IMR-90 (cell line): ENCODE results near the gene ST3GAL5. TPM values are rescaled to one million over a fixed set of nuclear protein-coding genes. Genes with fewer than 3 reads are reported as not detected.

Experiments used
- ATAC-seq: fragments of 200-7000 bp; cut with Tn5 transposase; 2 replicates; pipeline ENCODE4 v1.9.1; 2020; ENCODE audit warnings: low read depth, mild to moderate bottlenecking, moderate library complexity
- BruUV-seq: library from RNA; stranded (reverse); fragments of 400-500 nt; replicated peaks from 2 replicates; lab custom pipeline; 2021; lab: Mats Ljungman, UMichigan
- CTCF ChIA-PET: fragments of 300-600 bp; formaldehyde crosslinking; extraction: SDS; loops from one replicate; lab custom pipeline; 2021; ENCODE audit warnings: antibody characterized with exemption; lab: Yijun Ruan, JAX
- POLR2A ChIA-PET: fragments of 300-600 bp; sonication (Branson Sonifier 250); formaldehyde crosslinking; loops from one replicate; lab custom pipeline; 2022; ENCODE audit warnings: antibody characterized with exemption; ENCODE audit not compliant: unreplicated experiment; lab: Charles Lee
- DNase-seq: peaks from one replicate; pipeline ENCODE4 v3.0.0; 2013
- H2AFZ ChIP-seq: replicated peaks from 2 replicates; pipeline ENCODE3; 2013; ENCODE audit warnings: low read length, mild to moderate bottlenecking; ENCODE audit not compliant: poor library complexity
- H2AK5ac ChIP-seq: 2 replicates; pipeline ENCODE4 v1.6.1; 2013; ENCODE audit warnings: low read depth, low read length, inconsistent platforms
- H2AK9ac ChIP-seq: replicated peaks from 2 replicates; pipeline ENCODE3; 2013; ENCODE audit warnings: mild to moderate bottlenecking, low read depth, low read length, moderate library complexity; ENCODE audit not compliant: poor library complexity
- H2BK120ac ChIP-seq: 2 replicates; pipeline ENCODE4 v1.6.1; 2013; ENCODE audit warnings: low read depth, low read length, inconsistent platforms
- H2BK15ac ChIP-seq: 3 replicates; pipeline ENCODE4 v1.6.1; 2013; ENCODE audit warnings: low read depth, low read length, inconsistent platforms
- H2BK20ac ChIP-seq: 2 replicates; pipeline ENCODE4 v1.6.1; 2013; ENCODE audit warnings: low read depth, mild to moderate bottlenecking, inconsistent platforms, low read length, moderate library complexity
- H2BK5ac ChIP-seq: 2 replicates; pipeline ENCODE4 v1.6.1; 2013; ENCODE audit warnings: mild to moderate bottlenecking, low read depth, low read length, inconsistent platforms; ENCODE audit not compliant: poor library complexity, severe bottlenecking
- H3K14ac ChIP-seq: replicated peaks from 2 replicates; pipeline ENCODE4 v1.6.1; 2013; ENCODE audit warnings: low read depth, low read length, inconsistent platforms
- H3K18ac ChIP-seq: 2 replicates; pipeline ENCODE4 v1.6.1; 2013; ENCODE audit warnings: low read depth, low read length, control low read depth
- H3K23ac ChIP-seq: 2 replicates; pipeline ENCODE4 v1.6.1; 2013; ENCODE audit warnings: low read depth, low read length, inconsistent platforms
- H3K27ac ChIP-seq: 2 replicates; pipeline ENCODE4 v1.5.1; 2013; ENCODE audit warnings: mild to moderate bottlenecking, control low read depth, low read length; ENCODE audit not compliant: insufficient read depth
- H3K27me3 ChIP-seq: 2 replicates; pipeline ENCODE4 v1.6.1; 2013; ENCODE audit warnings: low read length; ENCODE audit not compliant: control insufficient read depth, insufficient read depth
- H3K36me3 ChIP-seq: 2 replicates; pipeline ENCODE4 v1.6.1; 2013; ENCODE audit warnings: low read length, mixed read lengths; ENCODE audit not compliant: control insufficient read depth, insufficient read depth
- H3K4ac ChIP-seq: 2 replicates; pipeline ENCODE4 v1.6.1; 2013; ENCODE audit warnings: low read depth, low read length, inconsistent platforms
- H3K4me1 ChIP-seq: 2 replicates; pipeline ENCODE4 v1.6.1; 2013; ENCODE audit warnings: low read length, mixed read lengths; ENCODE audit not compliant: control insufficient read depth, insufficient read depth
- H3K4me2 ChIP-seq: 2 replicates; pipeline ENCODE4 v1.6.1; 2013; ENCODE audit warnings: low read depth, mild to moderate bottlenecking, control low read depth, low read length, moderate library complexity
- H3K4me3 ChIP-seq: 2 replicates; pipeline ENCODE4 v1.5.1; 2013; ENCODE audit warnings: low read depth, mild to moderate bottlenecking, control low read depth, low read length, moderate library complexity; ENCODE audit not compliant: insufficient read depth
- H3K56ac ChIP-seq: 2 replicates; pipeline ENCODE4 v1.6.1; 2013; ENCODE audit warnings: low read length, inconsistent platforms; ENCODE audit not compliant: insufficient read depth; ENCODE audit errors: extremely low read depth
- H3K79me1 ChIP-seq, 2 experiments: 2 replicates each; pipeline ENCODE4 v1.6.1; 2013; ENCODE audit warnings: low read length in 2 of 2, inconsistent platforms in 1 of 2, low read depth in 1 of 2
- H3K9ac ChIP-seq: 2 replicates; pipeline ENCODE4 v1.6.1; 2013; ENCODE audit warnings: low read depth, low read length, control low read depth
- H3K9me1 ChIP-seq: 2 replicates; pipeline ENCODE4 v1.6.1; 2013; ENCODE audit warnings: low read length, inconsistent platforms; ENCODE audit not compliant: insufficient read depth
- H3K9me3 ChIP-seq: 2 replicates; pipeline ENCODE4 v1.6.1; 2013; ENCODE audit warnings: low read length; ENCODE audit not compliant: control insufficient read depth, insufficient read depth
- H4K20me1 ChIP-seq: 2 replicates; pipeline ENCODE4 v1.6.1; 2013; ENCODE audit warnings: low read length, inconsistent platforms; ENCODE audit not compliant: insufficient read depth
- H4K5ac ChIP-seq: 2 replicates; pipeline ENCODE4 v1.6.1; 2013; ENCODE audit warnings: mild to moderate bottlenecking, low read depth, low read length, control low read depth
- H4K8ac ChIP-seq, 2 experiments: 2 replicates each; pipeline ENCODE4 v1.6.1; 2013; ENCODE audit warnings: low read depth in 2 of 2, low read length in 2 of 2, control low read depth in 1 of 2, inconsistent platforms in 1 of 2
- H4K91ac ChIP-seq: 2 replicates; pipeline ENCODE4 v1.6.1; 2013; ENCODE audit warnings: low read depth, low read length, inconsistent platforms; ENCODE audit not compliant: insufficient read depth
- BHLHE40 ChIP-seq: fragments of 150-350 bp; IDR thresholded peaks from 2 replicates; pipeline ENCODE4 v1.6.1; 2016; ENCODE audit warnings: mild to moderate bottlenecking, low read depth, low read length
- CEBPB ChIP-seq: IDR thresholded peaks from 2 replicates; pipeline ENCODE4 v1.6.1; 2012; ENCODE audit warnings: low read depth, low read length, improper control_type of control experiment
- CHD1 ChIP-seq: IDR thresholded peaks from 2 replicates; pipeline ENCODE4 v1.6.1; 2012; ENCODE audit warnings: low read depth, low read length, improper control_type of control experiment
- FOS ChIP-seq: fragments of 150-350 bp; IDR thresholded peaks from 2 replicates; pipeline ENCODE4 v1.6.1; 2016; ENCODE audit warnings: low read depth, low read length
- MAZ ChIP-seq: IDR thresholded peaks from 2 replicates; pipeline ENCODE4 v1.6.1; 2012; ENCODE audit warnings: low read depth, mild to moderate bottlenecking, low read length, improper control_type of control experiment, moderate library complexity, borderline replicate concordance
- MXI1 ChIP-seq: IDR thresholded peaks from 2 replicates; pipeline ENCODE4 v1.6.1; 2012; ENCODE audit warnings: low read depth, mild to moderate bottlenecking, low read length, moderate library complexity, borderline replicate concordance
- NFE2L2 ChIP-seq: fragments of 150-350 bp; IDR thresholded peaks from 2 replicates; pipeline ENCODE4 v1.6.1; 2016; ENCODE audit warnings: low read depth, mild to moderate bottlenecking, low read length
- POLR2A ChIP-seq: IDR thresholded peaks from 2 replicates; pipeline ENCODE4 v1.6.1; 2012; ENCODE audit warnings: mild to moderate bottlenecking, low read depth, low read length
- RAD21 ChIP-seq: IDR thresholded peaks from 2 replicates; pipeline ENCODE4 v1.6.1; 2012; ENCODE audit warnings: low read length, improper control_type of control experiment
- RCOR1 ChIP-seq: IDR thresholded peaks from 2 replicates; pipeline ENCODE4 v1.6.1; 2012; ENCODE audit warnings: mild to moderate bottlenecking, low read length, improper control_type of control experiment; ENCODE audit not compliant: insufficient replicate concordance
- RFX5 ChIP-seq: IDR thresholded peaks from 2 replicates; pipeline ENCODE4 v1.8.0; 2012; ENCODE audit warnings: low read depth, mild to moderate bottlenecking, low read length, moderate library complexity
- SMC3 ChIP-seq: fragments of 150-350 bp; IDR thresholded peaks from 2 replicates; pipeline ENCODE4 v1.6.1; 2016; ENCODE audit warnings: low read depth, mild to moderate bottlenecking, antibody characterized with exemption, low read length, moderate library complexity
- WGBS, 2 experiments: methylation state at CpG; one replicate each; pipeline versions ENCODE4 v1.1.5 to v1.1.7; 2013; ENCODE audit warnings: missing lambda C conversion rate in 2 of 2; ENCODE audit not compliant: insufficient read length in 1 of 2; ENCODE audit errors: extremely low coverage in 2 of 2; 5-methylcytosine and 5-hydroxymethylcytosine counted together
- dilution Hi-C: fragments of 300-500 bp; cut with HindIII; formaldehyde crosslinking; loops from one replicate; pipeline ENCODE4 v1.14.3; 2018; ENCODE audit warnings: low sequenced_read_pairs; ENCODE audit not compliant: unreplicated experiment
- in situ Hi-C: fragments of 300-500 bp; cut with MboI; formaldehyde crosslinking; loops from 3 replicates; pipeline ENCODE4 v1.14.3; 2019; ENCODE audit warnings: low sequenced_read_pairs, inconsistent platforms, mixed read lengths
- intact Hi-C: fragments of 100-400 bp; cut with micrococcal nuclease; formaldehyde crosslinking; loops from 2 replicates; pipeline ENCODE4 v1.10.0; 2022
- polyA plus RNA-seq, 3 experiments: library from polyadenylated mRNA; depleted of rRNA; stranded (reverse); fragments of >200 nt; gene quantifications; 2 replicates each; pipeline ENCODE4 v1.2.3, GENCODE V29; 2012; ENCODE audit warnings: low replicate concordance in 1 of 3
- total RNA-seq: library from RNA; depleted of rRNA; stranded (reverse); fragments of >200 nt; gene quantifications from 2 replicates; pipeline ENCODE4 v1.2.3, GENCODE V29; 2012
- TF ChIP-seq, protein P1 (sequence below): fragments of 150-350 bp; IDR thresholded peaks from 2 replicates; pipeline ENCODE4 v1.6.1; 2017; ENCODE audit warnings: mild to moderate bottlenecking, antibody characterized with exemption, low read length, low read depth

Gene ST3GAL5
- total and polyA plus RNA-seq, 2 of the 4 experiments (the other 2 are of a cell fraction), result 16.8 to 21.0 TPM

- ATAC-seq (no peak), DNase-seq (no peak)
- Histone ChIP-seq H4K20me1 (no peaks in the 10 kb centered on the region), H3K79me1 (no peaks in the 10 kb centered on the region), H3K56ac (no peak overlapping the region), H3K14ac (peak overlapping the region; percentile 72; the same call in 1 of the 2 replicates), H3K9me3 (peaks cover 4% of the 10 kb centered on the region), H3K18ac (no peak overlapping the region), H3K27ac (no peak overlapping the region), H2BK20ac (no peak overlapping the region), H3K4ac (peak overlapping the region; percentile 87; the same call in 1 of the 2 replicates), H2BK5ac (no peak overlapping the region), H3K36me3 (no peaks in the 10 kb centered on the region), H2AFZ (peak overlapping the region; percentile 82), H4K8ac (no peak overlapping the region; a peak in 1 of 4 replicates), H2BK15ac (0 out of 3 replicates have a peak overlapping the region, but pooled peaks have one; percentile 41), H3K23ac (no peak overlapping the region), H3K9me1 (peaks cover 14% of the 10 kb centered on the region), H2AK9ac (no peak overlapping the region), H3K4me2 (no peak overlapping the region), H3K27me3 (no peaks in the 10 kb centered on the region), H3K4me1 (peaks cover 36% of the 10 kb centered on the region), H4K5ac (no peak overlapping the region), H2BK120ac (peak overlapping the region; percentile 97), H2AK5ac (peak overlapping the region; percentile 87; the same call in 1 of the 2 replicates), H4K91ac (peak overlapping the region; percentile 52; the same call in 1 of the 2 replicates), H3K9ac (no peak overlapping the region), H3K4me3 (no peak overlapping the region)
- CTCF ChIA-PET, result interaction anchor here (1.5 kb wide), 1 partner anchor 25 kb away, joined by 3 read pairs; no protein-coding TSS in a partner anchor
- intact Hi-C loops, result no loop called here
- no peak for TF ChIP-seq BHLHE40
- TF ChIP-seq, protein P1, sequence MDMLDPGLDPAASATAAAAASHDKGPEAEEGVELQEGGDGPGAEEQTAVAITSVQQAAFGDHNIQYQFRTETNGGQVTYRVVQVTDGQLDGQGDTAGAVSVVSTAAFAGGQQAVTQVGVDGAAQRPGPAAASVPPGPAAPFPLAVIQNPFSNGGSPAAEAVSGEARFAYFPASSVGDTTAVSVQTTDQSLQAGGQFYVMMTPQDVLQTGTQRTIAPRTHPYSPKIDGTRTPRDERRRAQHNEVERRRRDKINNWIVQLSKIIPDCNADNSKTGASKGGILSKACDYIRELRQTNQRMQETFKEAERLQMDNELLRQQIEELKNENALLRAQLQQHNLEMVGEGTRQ, result no peak
- no peak for TF ChIP-seq POLR2A
- no peak for TF ChIP-seq CHD1
- TF ChIP-seq NFE2L2, result no peak
- TF ChIP-seq FOS, result no peak
- no peak for TF ChIP-seq CEBPB
- no peak for TF ChIP-seq MAZ
- TF ChIP-seq RCOR1, result no peak
- no peak for TF ChIP-seq RAD21
- TF ChIP-seq MXI1, result no peak
- no peak for TF ChIP-seq SMC3
- no peak for TF ChIP-seq RFX5
- WGBS, 2 experiments, result 94% methylated on average over 6 of the region's 13 CpGs; no CpG with 5 or more reads in 1 of the 2 experiments
- POLR2A ChIA-PET, result no interaction called here
- BruUV-seq, result no TSS peak
- dilution Hi-C loops, result no loop called here
- in situ Hi-C loops, result no loop called here
Observed at GRCh38 chr2:85797263-85797660, 91.5 kb downstream of the ST3GAL5 start.
